H9 (cell line): ENCODE data around the gene PYGO2. TPM values are rescaled to one million over a fixed set of nuclear protein-coding genes. Genes with fewer than 3 reads are reported as not detected.
A peak's percentile ranks its signal among the peaks of the same experiment; 100 is the strongest.

Experiments used
- DNase-seq: peaks from one replicate; pipeline ENCODE4 v3.0.0-alpha.2; 2017
- H2AFZ ChIP-seq: one replicate; pipeline ENCODE4 v1.6.1; 2013; ENCODE audit warnings: mild to moderate bottlenecking, low read length, control low read depth, moderate library complexity
- H2AK5ac ChIP-seq: 2 replicates; pipeline ENCODE4 v1.6.1; 2013; ENCODE audit warnings: low read length, control low read depth, mixed read lengths; ENCODE audit not compliant: insufficient read length
- H2BK120ac ChIP-seq: one replicate; pipeline ENCODE4 v1.6.1; 2013; ENCODE audit warnings: low read depth, mild to moderate bottlenecking, low read length, control low read depth, inconsistent platforms; ENCODE audit not compliant: poor library complexity, severe bottlenecking
- H2BK12ac ChIP-seq: 2 replicates; pipeline ENCODE4 v1.6.1; 2013; ENCODE audit warnings: low read length, control low read depth, mixed read lengths, low read depth; ENCODE audit not compliant: insufficient read length
- H2BK15ac ChIP-seq: 2 replicates; pipeline ENCODE4 v1.6.1; 2013; ENCODE audit warnings: low read depth, low read length, control low read depth
- H2BK20ac ChIP-seq: one replicate; pipeline ENCODE4 v1.6.1; 2013; ENCODE audit warnings: low read depth, mild to moderate bottlenecking, low read length, control low read depth, inconsistent platforms; ENCODE audit not compliant: poor library complexity, severe bottlenecking
- H2BK5ac ChIP-seq: 2 replicates; pipeline ENCODE4 v1.6.1; 2013; ENCODE audit warnings: low read length, control low read depth, mixed read lengths; ENCODE audit not compliant: insufficient read length
- H3K14ac ChIP-seq: 2 replicates; pipeline ENCODE4 v1.6.1; 2013; ENCODE audit warnings: low read length, control low read depth; ENCODE audit not compliant: insufficient read depth
- H3K18ac ChIP-seq: 2 replicates; pipeline ENCODE4 v1.6.1; 2013; ENCODE audit warnings: low read depth, mild to moderate bottlenecking, mixed read lengths, low read length, control low read depth; ENCODE audit not compliant: insufficient read length
- H3K23ac ChIP-seq: 2 replicates; pipeline ENCODE4 v1.6.1; 2013; ENCODE audit warnings: low read length, control low read depth, mixed read lengths, low read depth; ENCODE audit not compliant: insufficient read length
- H3K23me2 ChIP-seq: 2 replicates; pipeline ENCODE4 v1.6.1; 2013; ENCODE audit warnings: low read depth, mild to moderate bottlenecking, mixed read lengths, low read length, control low read depth; ENCODE audit not compliant: insufficient read length, poor library complexity, severe bottlenecking
- H3K27ac ChIP-seq: 2 replicates; pipeline ENCODE4 v1.5.1; 2013; ENCODE audit warnings: low read length, control low read depth, mixed read lengths, low read depth; ENCODE audit not compliant: insufficient read length
- H3K27me3 ChIP-seq: 2 replicates; pipeline ENCODE4 v1.6.1; 2013; ENCODE audit warnings: low read length, control low read depth, inconsistent platforms; ENCODE audit not compliant: insufficient read depth
- H3K4ac ChIP-seq: 2 replicates; pipeline ENCODE4 v1.6.1; 2013; ENCODE audit warnings: low read depth, mild to moderate bottlenecking, control low read depth, inconsistent platforms, low read length, moderate library complexity
- H3K4me1 ChIP-seq: 2 replicates; pipeline ENCODE4 v1.6.1; 2013; ENCODE audit warnings: low read length, control low read depth, inconsistent platforms; ENCODE audit not compliant: insufficient read depth
- H3K4me2 ChIP-seq: 2 replicates; pipeline ENCODE4 v1.6.1; 2013; ENCODE audit warnings: low read length, control low read depth, mixed read lengths; ENCODE audit not compliant: insufficient read length, insufficient read depth
- H3K56ac ChIP-seq: 2 replicates; pipeline ENCODE4 v1.6.1; 2013; ENCODE audit warnings: low read depth, mild to moderate bottlenecking, mixed read lengths, low read length, control low read depth; ENCODE audit not compliant: insufficient read length
- H3K79me1 ChIP-seq: 2 replicates; pipeline ENCODE4 v1.6.1; 2013; ENCODE audit warnings: low read depth, mild to moderate bottlenecking, moderate library complexity, low read length, control low read depth, inconsistent platforms; ENCODE audit not compliant: insufficient read depth, poor library complexity, severe bottlenecking
- H3K79me2 ChIP-seq: 2 replicates; pipeline ENCODE4 v1.6.1; 2013; ENCODE audit warnings: low read length, control low read depth, inconsistent platforms; ENCODE audit not compliant: insufficient read depth
- H3K9ac ChIP-seq: 2 replicates; pipeline ENCODE4 v1.6.1; 2013; ENCODE audit warnings: low read length, control low read depth, mixed read lengths; ENCODE audit not compliant: insufficient read length; ENCODE audit errors: extremely low read depth
- H3K9me3 ChIP-seq: one replicate; pipeline ENCODE4 v1.6.1; 2013; ENCODE audit warnings: low read depth, low read length, inconsistent platforms; ENCODE audit not compliant: control insufficient read depth
- H3T11ph ChIP-seq: one replicate; pipeline ENCODE4 v1.6.1; 2013; ENCODE audit warnings: mild to moderate bottlenecking, low read length, control low read depth, inconsistent platforms
- H4K20me1 ChIP-seq: one replicate; pipeline ENCODE4 v1.6.1; 2013; ENCODE audit not compliant: control insufficient read depth, insufficient read length, insufficient read depth
- H4K5ac ChIP-seq: 2 replicates; pipeline ENCODE4 v1.6.1; 2013; ENCODE audit warnings: low read depth, mild to moderate bottlenecking, mixed read lengths, low read length, control low read depth; ENCODE audit not compliant: insufficient read length
- H4K8ac ChIP-seq: replicated peaks from 2 replicates; pipeline ENCODE4 v1.6.1; 2013; ENCODE audit warnings: low read length, control low read depth, mixed read lengths, low read depth; ENCODE audit not compliant: insufficient read length
- H4K91ac ChIP-seq: 2 replicates; pipeline ENCODE4 v1.6.1; 2013; ENCODE audit warnings: low read depth, mild to moderate bottlenecking, moderate library complexity, mixed read lengths, low read length, control low read depth; ENCODE audit not compliant: insufficient read length
- H3K27ac Mint-ChIP-seq, 3 experiments: 2 replicates in 2 of 3; 3 replicates in 1 of 3; pipeline ENCODE4 v1.8.0; 2020 to 2021; ENCODE audit warnings: mixed read lengths in 3 of 3, mild to moderate bottlenecking in 1 of 3, moderate library complexity in 1 of 3
- H3K27me3 Mint-ChIP-seq: 2 replicates; pipeline ENCODE4 v1.8.0; 2021; ENCODE audit warnings: low read depth, mild to moderate bottlenecking, moderate library complexity, mixed read lengths
- H3K36me3 Mint-ChIP-seq, 3 experiments: 2 replicates in 2 of 3; 3 replicates in 1 of 3; pipeline ENCODE4 v1.8.0; 2020 to 2021; ENCODE audit warnings: low read depth in 3 of 3, mixed read lengths in 3 of 3; ENCODE audit not compliant: insufficient read depth in 1 of 3
- H3K4me1 Mint-ChIP-seq, 2 experiments: 2 replicates each; pipeline ENCODE4 v1.8.0; 2020; ENCODE audit warnings: mixed read lengths in 2 of 2
- H3K4me3 Mint-ChIP-seq, 2 experiments: 2 replicates in 1 of 2; 3 replicates in 1 of 2; pipeline ENCODE4 v1.8.0; 2020 to 2021; ENCODE audit warnings: mild to moderate bottlenecking in 2 of 2, mixed read lengths in 2 of 2, moderate library complexity in 1 of 2
- H3K9me3 Mint-ChIP-seq, 2 experiments: 2 replicates in 1 of 2; 3 replicates in 1 of 2; pipeline ENCODE4 v1.8.0; 2020; ENCODE audit warnings: mild to moderate bottlenecking in 2 of 2, mixed read lengths in 2 of 2, moderate library complexity in 1 of 2
- CTCF ChIP-seq: fragments of 200-600 bp; sonication (generic); conservative IDR thresholded peaks from 3 replicates; pipeline ENCODE4 v1.8.0; 2021; ENCODE audit warnings: antibody characterized with exemption, mild to moderate bottlenecking
- WGBS: extraction: QIAGEN DNeasy Blood & Tissue Kit; methylation state at CpG from one replicate; pipeline ENCODE4 v1.1.7; 2013; ENCODE audit warnings: missing lambda C conversion rate, low lambda C conversion rate, mixed read lengths; ENCODE audit not compliant: insufficient read length; ENCODE audit errors: extremely low coverage; 5-methylcytosine and 5-hydroxymethylcytosine counted together
- total RNA-seq: library from RNA; stranded (reverse); gene quantifications from 2 replicates; pipeline ENCODE4 v1.2.1, GENCODE V29; 2021

PYGO2 gene
- total RNA-seq, 1 experiment from 2014 or later, result 38.7 TPM

GRCh38 chr1:154994269-154994587 lies 32.6 kb upstream of the PYGO2 start:
- H3K79me1 ChIP-seq, result no peaks in the 10 kb centered on the region
- H3K56ac ChIP-seq, result no peak overlapping the region
- H3K27me3 ChIP-seq, result no peaks in the 10 kb centered on the region
- no peak overlapping the region for H2BK120ac ChIP-seq
- no CpG with 5 or more reads among the region's 1 CpG for WGBS
- Mint-ChIP-seq H3K4me3 (no peak overlapping the region), H3K36me3 (peaks cover 12 to 23% (median 20%) of the 10 kb centered on the region in 3 experiments; a peak in 6 of 7 replicates), H3K27ac (no peak overlapping the region), H3K4me1 (peaks cover 8 to 20% of the 10 kb centered on the region in 2 experiments), H3K9me3 (peaks cover 0 to 2% of the 10 kb centered on the region in 2 experiments; a peak in 2 of 5 replicates), H3K27me3 (peaks cover 3% of the 10 kb centered on the region)
- no peak overlapping the region for H2BK15ac ChIP-seq
- no peak for TF ChIP-seq CTCF
- H4K5ac ChIP-seq, result no peak overlapping the region
- DNase-seq, result peak; percentile 12
- H3K23me2 ChIP-seq, result peaks cover 3% of the 10 kb centered on the region
- no peak overlapping the region for H3K27ac ChIP-seq
- no peaks in the 10 kb centered on the region; the same call in 1 of the 2 replicates for H3K4me1 ChIP-seq
- H3K18ac ChIP-seq, result no peak overlapping the region
- H3K23ac ChIP-seq, result no peak overlapping the region
- H4K91ac ChIP-seq, result no peak overlapping the region
- H3K9ac ChIP-seq, result no peak overlapping the region
- no peaks in the 10 kb centered on the region for H3K79me2 ChIP-seq
- H3K9me3 ChIP-seq, result no peaks in the 10 kb centered on the region
- no peak overlapping the region for H2AFZ ChIP-seq
- H4K8ac ChIP-seq, result no peak overlapping the region
- H3K14ac ChIP-seq, result no peak overlapping the region
- no peak overlapping the region for H2AK5ac ChIP-seq
- no peak overlapping the region for H3K4me2 ChIP-seq
- no peak overlapping the region for H3T11ph ChIP-seq
- no peaks in the 10 kb centered on the region for H4K20me1 ChIP-seq
- no peak overlapping the region for H3K4ac ChIP-seq
- no peak overlapping the region for H2BK5ac ChIP-seq
- H2BK12ac ChIP-seq, result no peak overlapping the region
- H2BK20ac ChIP-seq, result no peak overlapping the region
